Kidney tubule cell (primary cell): ENCODE measurements around the gene SEZ6L.
A peak's percentile ranks its signal among the peaks of the same experiment; 100 is the strongest.

ENCODE experiments used
- DNase-seq: peaks from one replicate; pipeline ENCODE4 v3.0.0-alpha.2; 2018; ENCODE audit warnings: low spot score

The SEZ6L gene

GRCh38 chr22:26245001-26245400 lies 75.7 kb downstream of the SEZ6L start:
- DNase-seq: no peak

- no peak for DNase-seq
Observed at GRCh38 chr22:26246552-26246951, 77.3 kb downstream of the SEZ6L start.

GRCh38 chr22:26251869-26252268 lies 82.6 kb downstream of the SEZ6L start:
- no peak for DNase-seq

DNA sequence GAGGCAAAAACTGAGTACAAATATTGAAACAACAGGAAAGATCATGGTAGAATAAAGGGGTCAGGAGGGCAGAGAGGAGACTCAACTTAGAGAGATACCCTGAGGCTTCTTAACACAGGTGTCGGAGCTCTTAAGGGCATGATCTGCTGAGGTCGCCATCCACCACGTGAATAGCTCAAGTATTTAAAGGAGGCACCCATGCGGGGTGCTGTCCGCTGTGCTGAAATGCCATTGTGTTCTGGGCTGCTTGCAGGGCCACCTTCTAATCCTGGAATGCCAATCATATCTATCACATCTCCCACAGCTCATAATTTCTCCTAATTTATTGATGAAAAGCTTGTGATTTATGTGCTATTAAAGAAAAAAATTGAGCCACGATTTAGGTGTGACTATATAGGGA lies 90.2 kb downstream of the SEZ6L start:
- DNase-seq: peak; percentile 23

DNA sequence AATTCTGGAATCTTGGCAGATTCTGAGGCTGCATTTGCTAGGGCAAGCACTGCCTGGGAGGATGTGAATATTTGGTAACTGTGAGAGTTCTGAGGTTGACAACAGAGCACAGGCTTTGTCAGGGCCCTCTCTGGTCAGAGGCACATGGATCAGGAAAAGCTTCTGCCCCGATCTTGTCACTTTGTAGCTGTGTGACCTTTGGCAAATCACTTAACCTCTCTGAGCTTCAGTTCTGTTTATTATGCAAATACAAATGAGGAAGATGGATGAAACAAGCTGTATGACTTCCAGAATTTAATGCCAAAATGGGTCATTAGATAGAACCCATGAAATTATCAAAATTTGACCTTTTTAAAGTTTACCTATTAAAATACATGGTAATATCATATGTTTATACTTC lies 94.9 kb downstream of the SEZ6L start:
- DNase-seq: no peak

DNA sequence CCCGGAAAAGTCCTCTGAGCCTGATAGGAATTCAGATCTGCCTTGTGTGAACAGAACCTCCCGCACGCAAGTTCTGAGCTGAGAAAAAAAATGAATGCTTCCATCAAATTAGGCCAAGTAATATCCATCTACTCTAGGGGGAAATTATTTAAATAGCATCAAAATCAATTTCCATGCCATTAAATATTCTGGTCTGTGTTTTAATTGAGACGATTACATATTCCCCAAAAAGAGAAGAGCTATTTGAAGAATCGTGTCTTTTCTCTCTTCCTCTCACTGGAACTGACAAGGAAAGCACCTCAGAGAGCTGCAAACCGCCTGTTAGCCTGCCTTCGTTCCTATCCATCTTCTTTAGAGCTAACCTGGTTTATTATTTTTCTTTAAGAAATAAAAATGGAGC lies 96.0 kb downstream of the SEZ6L start:
- no peak for DNase-seq

GRCh38 chr22:26265909-26266308 lies 96.6 kb downstream of the SEZ6L start:
- DNase-seq: no peak

DNA sequence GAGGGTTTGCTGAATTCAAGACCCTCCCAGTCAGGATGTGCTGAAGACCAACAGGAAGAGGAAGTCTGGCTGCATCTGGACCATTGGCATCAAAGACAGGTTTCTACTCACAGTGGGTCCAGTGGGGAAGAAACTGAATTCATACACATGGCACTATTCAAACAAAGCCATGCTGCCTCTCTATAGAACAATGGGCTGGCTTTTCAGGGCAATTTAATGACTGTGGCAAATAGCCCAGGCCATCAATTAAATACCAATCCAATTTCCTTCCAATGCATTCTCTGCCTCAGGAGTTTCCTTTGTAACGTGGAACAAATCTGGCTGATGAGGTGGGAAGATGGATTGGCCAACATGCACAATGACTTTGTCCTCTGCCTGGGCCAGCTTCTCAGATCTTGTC lies 98.6 kb downstream of the SEZ6L start:
- DNase-seq: no peak

DNA sequence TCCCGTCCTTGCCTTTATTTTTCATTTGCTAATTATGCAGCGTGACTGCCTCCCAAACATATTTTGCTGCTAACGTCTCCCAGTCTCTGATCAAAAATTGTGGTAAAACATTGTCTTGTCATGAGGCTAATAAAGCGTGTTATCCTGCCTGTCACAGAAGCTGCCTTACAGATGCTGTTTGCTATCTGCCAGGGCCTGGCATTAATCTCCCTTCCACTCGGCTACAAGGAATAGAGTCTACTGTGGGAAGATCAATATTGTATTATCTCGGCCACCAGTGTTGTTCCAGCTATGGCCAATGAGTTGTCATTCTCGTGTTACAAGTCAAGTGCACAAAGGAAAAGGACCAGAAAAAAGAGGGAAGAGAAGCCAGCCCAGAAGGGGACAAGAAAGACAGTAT lies 100.3 kb downstream of the SEZ6L start:
- no peak for DNase-seq

DNA sequence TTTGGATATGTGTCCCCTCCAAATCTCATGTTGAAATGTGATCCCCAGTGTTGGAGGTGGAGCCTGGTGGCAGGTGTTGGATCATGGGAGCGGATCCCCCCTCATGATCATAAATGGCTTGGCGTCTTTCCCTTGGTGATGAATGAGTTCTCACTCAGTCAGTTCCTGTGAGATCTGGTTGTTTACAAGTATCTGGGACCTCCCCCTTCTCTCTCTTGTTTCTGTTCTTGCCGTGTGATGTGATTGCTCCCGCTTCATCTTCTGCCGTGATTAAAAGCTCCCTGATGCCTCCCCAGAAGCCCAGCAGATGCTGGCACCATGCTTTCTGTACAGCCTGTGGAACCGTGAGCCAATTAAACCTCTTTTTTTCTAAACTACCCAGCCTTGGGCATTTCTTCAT lies 102.2 kb downstream of the SEZ6L start:
- no peak for DNase-seq

DNA sequence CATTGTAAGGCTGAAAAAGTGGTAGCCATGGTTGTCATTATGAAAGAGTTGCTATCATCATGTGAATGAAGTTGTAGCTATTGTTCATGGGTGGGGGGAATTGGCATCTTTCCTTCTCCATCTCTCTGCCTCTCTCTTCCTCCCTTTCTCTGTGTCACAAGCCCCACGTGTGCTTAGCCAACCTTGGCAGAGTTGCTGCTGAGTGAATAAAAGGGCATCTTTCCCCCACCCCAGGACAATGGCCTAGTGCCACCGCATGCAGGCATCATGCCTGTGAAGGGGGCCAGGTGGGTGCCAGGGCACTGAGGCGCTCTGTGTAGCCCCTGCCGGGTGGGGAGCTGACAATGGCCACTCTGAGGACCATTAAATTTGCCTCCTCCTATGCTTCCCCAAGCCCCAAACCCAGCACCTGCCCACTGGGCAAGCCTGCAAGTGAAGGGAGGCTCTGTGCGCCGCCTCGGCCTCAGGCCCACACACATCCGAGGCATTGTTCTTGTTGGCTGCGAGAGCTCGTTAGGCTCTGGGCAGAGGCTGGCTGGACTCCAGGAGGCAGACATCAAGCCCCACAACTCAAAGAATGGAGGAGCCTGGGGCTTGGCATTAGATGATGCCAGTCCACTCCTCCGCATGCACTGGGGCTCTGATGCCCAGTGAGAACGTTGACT lies 103.9 kb downstream of the SEZ6L start:
- no peak for DNase-seq

- DNase-seq: peak; percentile 1
Observed at GRCh38 chr22:26276529-26277160, 107.4 kb downstream of the SEZ6L start.

GRCh38 chr22:26281941-26282340 lies 112.7 kb downstream of the SEZ6L start:
- DNase-seq: no peak

- DNase-seq: no peak
Observed at GRCh38 chr22:26283330-26283729, 114.1 kb downstream of the SEZ6L start.

DNA sequence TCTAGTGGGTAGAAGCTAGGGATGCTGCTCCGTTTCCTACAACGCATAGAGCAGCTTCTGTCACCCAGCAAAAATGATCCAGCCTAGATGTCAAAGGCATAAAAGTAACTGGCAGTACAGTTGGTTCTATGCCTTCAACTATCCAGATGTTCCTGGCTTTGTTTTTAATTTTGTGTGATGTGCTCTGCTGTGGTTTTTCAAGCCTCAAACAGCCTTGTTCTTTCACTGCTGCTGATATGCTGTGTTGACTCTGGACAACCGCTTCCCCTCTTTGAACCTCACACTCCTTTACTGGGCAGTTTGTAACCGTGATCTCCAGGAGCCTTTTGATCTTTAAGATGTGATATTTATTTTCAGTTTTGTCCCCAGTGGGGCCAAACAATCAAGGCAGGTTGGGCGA lies 116.4 kb downstream of the SEZ6L start:
- DNase-seq: no peak

DNA sequence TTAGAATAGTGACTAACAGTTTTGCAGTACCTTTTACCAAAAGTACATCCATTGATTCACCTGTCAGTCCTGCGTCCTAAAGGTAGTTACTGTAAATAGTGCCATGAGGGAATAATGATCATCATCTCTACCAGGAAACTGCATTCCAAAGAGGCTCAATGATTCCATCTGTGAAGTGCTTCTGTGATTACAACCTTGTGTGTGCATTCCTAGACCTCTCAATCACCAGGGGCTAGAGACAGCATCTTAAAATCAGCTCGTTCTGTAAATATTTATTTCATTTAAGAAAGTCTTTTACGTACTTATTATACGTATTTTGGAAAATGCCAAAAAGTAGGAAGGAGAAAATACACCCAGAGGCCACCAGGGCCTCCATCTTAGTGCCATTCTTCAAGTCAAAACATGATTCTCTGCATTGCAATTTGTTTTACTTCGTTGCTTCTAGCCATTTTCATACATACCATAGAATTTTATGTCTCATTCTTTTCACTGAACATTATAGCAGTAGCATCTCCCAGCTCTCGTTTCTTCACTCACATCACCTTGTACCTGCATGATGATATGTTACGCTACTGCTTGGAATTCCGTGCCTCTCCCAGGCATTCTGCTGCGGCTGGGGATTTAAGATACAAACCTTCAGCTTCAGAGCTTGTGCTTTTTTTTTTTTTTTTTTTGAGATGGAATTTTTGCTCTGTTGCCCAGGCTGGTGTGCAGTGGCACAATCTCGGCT lies 117.0 kb downstream of the SEZ6L start:
- no peak for DNase-seq

GRCh38 chr22:26287382-26288225 lies 118.3 kb downstream of the SEZ6L start:
- no peak for DNase-seq

DNA sequence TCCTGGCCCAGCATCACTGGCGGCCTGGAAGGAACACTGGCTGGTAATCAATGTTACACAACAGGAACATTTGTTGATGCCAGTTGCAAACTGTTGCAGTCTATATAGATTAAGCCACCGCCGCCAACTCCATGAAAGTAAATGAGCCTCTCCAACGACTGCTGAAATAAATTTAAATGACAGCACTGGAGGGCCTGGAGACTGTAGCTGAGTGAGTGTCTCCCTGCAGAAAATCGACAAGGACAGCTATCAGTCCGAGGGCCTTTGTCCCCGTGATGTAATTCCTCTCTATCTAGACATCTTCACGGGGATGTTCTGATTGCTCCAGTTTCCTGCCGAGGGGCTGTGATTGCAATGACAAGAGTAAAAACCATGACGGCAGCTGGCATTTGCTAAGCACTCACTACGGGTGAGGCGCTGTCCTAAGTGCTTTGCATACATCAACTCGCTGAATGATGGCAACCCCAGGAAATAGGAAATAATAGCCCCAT lies 120.4 kb downstream of the SEZ6L start:
- no peak for DNase-seq

- DNase-seq: no peak
Observed at GRCh38 chr22:26291940-26292666, 122.8 kb downstream of the SEZ6L start.

- no peak for DNase-seq
Observed at GRCh38 chr22:26292667-26292995, 123.4 kb downstream of the SEZ6L start.

- no peak for DNase-seq
Observed at GRCh38 chr22:26295563-26296126, 126.4 kb downstream of the SEZ6L start.
